WTC11 (cell line): ENCODE results near the gene ELP4. TPM values are rescaled to one million over a fixed set of nuclear protein-coding genes. Genes with fewer than 3 reads are reported as not detected.

Experiments
- ATAC-seq: fragments of 200-7000 bp; cut with Tn5 transposase; 2 replicates; pipeline ENCODE4 v1.10.0; 2021; ENCODE audit warnings: mild to moderate bottlenecking, moderate library complexity
- CTCF ChIA-PET: fragments of 300-600 bp; sonication (Branson Sonifier 250); formaldehyde crosslinking; loops from one replicate; lab custom pipeline; 2021; ENCODE audit warnings: antibody characterized with exemption; lab: Charles Lee
- POLR2A ChIA-PET: fragments of 350-600 bp; sonication (Branson Sonifier 250); formaldehyde crosslinking; loops from one replicate; lab custom pipeline; 2021; ENCODE audit warnings: antibody characterized with exemption; lab: Charles Lee
- DNase-seq: peaks from one replicate; pipeline ENCODE4 v3.0.0; 2021; ENCODE audit warnings: low spot score
- H3K27ac Mint-ChIP-seq: 2 replicates; pipeline ENCODE4 v1.8.0; 2021; ENCODE audit warnings: mixed read lengths
- H3K27me3 Mint-ChIP-seq: 2 replicates; pipeline ENCODE4 v1.8.0; 2021; ENCODE audit warnings: low read depth, mild to moderate bottlenecking, moderate library complexity, mixed read lengths
- H3K36me3 Mint-ChIP-seq: 2 replicates; pipeline ENCODE4 v1.8.0; 2021; ENCODE audit warnings: mixed read lengths
- H3K4me1 Mint-ChIP-seq: 2 replicates; pipeline ENCODE4 v1.8.0; 2022; ENCODE audit warnings: mixed read lengths
- H3K4me3 Mint-ChIP-seq: 2 replicates; pipeline ENCODE4 v1.8.0; 2021; ENCODE audit warnings: mild to moderate bottlenecking, moderate library complexity, mixed read lengths
- H3K9me3 Mint-ChIP-seq: 2 replicates; pipeline ENCODE4 v1.8.0; 2021; ENCODE audit warnings: mixed read lengths
- AR ChIP-seq: fragments of 250-450 bp; sonication (Bioruptor Pico); IDR thresholded peaks from 2 replicates; pipeline ENCODE4 v1.9.0; 2021; ENCODE audit warnings: mild to moderate bottlenecking
- FOXJ3 ChIP-seq: sonication (generic); formaldehyde crosslinking; IDR thresholded peaks from 2 replicates; pipeline ENCODE4 v1.9.0; 2021; ENCODE audit warnings: missing genetic modification reagents, mild to moderate bottlenecking, borderline replicate concordance
- GTF2I ChIP-seq: fragments of 250-450 bp; sonication (Bioruptor Pico); conservative IDR thresholded peaks from 2 replicates; pipeline ENCODE4 v1.4.0; 2021; ENCODE audit warnings: mild to moderate bottlenecking
- NFYB ChIP-seq: sonication (generic); formaldehyde crosslinking; conservative IDR thresholded peaks from 2 replicates; pipeline ENCODE4 v1.8.0; 2022; ENCODE audit warnings: low read depth, missing genetic modification reagents
- USF1 ChIP-seq: sonication (generic); formaldehyde crosslinking; IDR thresholded peaks from 2 replicates; pipeline ENCODE4 v1.8.0; 2022; ENCODE audit warnings: mild to moderate bottlenecking, missing genetic modification reagents
- total RNA-seq: library from RNA; stranded (reverse); gene quantifications from 3 replicates; pipeline ENCODE4 v1.2.3, GENCODE V29; 2021
- TF ChIP-seq, protein P1 (sequence below): sonication (generic); formaldehyde crosslinking; IDR thresholded peaks from 2 replicates; pipeline ENCODE4 v1.8.1; 2023; ENCODE audit warnings: mild to moderate bottlenecking, missing genetic modification reagents
- TF ChIP-seq, protein P2 (sequence below): fragments of 250-450 bp; sonication (Bioruptor Pico); IDR thresholded peaks from 2 replicates; pipeline ENCODE4 v1.9.0; 2021; ENCODE audit warnings: mild to moderate bottlenecking, borderline replicate concordance
- TF ChIP-seq, protein P3 (sequence below): sonication (generic); formaldehyde crosslinking; conservative IDR thresholded peaks from 2 replicates; pipeline ENCODE4 v1.8.1; 2023; ENCODE audit warnings: mild to moderate bottlenecking, low read depth, missing genetic modification reagents, moderate library complexity
- TF ChIP-seq, protein P4 (sequence below): fragments of 250-450 bp; sonication (Bioruptor Pico); IDR thresholded peaks from 2 replicates; pipeline ENCODE4 v2.1.2; 2022; ENCODE audit warnings: mild to moderate bottlenecking, moderate library complexity

ELP4 gene
- total RNA-seq, 1 experiment from 2014 or later, result 14.6 TPM

DNA sequence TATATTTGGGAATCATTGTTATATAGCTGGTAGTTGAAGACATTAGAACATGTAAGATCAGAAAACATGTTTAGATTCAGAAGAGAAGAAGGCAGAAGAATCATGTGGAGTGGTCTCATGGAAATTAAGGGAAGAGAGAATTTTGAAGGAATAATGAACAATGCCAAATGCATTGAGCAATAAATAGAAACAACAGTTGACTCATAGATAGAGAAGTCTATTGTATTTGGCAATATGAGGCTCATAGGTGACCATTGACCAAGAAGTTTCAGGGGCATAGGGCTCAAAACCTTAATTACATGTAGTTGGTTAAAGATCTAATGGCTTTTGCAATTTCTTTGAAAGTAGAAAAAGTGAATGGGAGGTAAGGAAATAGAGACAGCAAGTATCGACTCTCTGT is 177.7 kb downstream of the ELP4 start (continued):
- TF ChIP-seq USF1, result no peak

- DNase-seq (no peak), ATAC-seq (no peak)
- ChIA-PET POLR2A (no interaction called here), CTCF (no interaction called here)
- Mint-ChIP-seq H3K27me3 (no peaks in the 10 kb centered on the region), H3K9me3 (no peaks in the 10 kb centered on the region), H3K4me1 (no peaks in the 10 kb centered on the region), H3K36me3 (no peaks in the 10 kb centered on the region), H3K27ac (no peak overlapping the region), H3K4me3 (no peak overlapping the region)
- TF ChIP-seq AR (CRISPR knock-in tag), result no peak
- TF ChIP-seq GTF2I, result no peak
Observed at GRCh38 chr11:31687861-31688260, 178.3 kb downstream of the ELP4 start.

DNA sequence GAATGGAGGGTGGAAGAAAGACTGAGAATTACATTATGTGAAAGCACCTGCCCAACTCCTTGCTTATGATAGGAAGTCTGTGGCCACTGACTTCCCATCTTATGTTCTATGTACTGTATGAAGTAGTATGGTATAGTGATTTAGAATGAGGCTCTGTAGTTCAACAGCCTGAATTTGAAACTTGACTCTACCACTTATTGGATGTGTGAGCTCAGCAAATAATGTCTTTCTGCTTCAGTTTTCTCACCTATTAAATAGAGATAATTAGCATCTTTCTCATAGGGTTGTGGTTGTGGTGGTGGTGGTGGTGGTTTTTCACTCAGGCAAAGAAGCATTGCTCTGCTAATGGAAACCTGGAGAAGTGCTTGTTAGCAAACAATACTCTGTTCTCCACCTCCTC is 180.0 kb downstream of the ELP4 start:
- TF ChIP-seq, protein P1, sequence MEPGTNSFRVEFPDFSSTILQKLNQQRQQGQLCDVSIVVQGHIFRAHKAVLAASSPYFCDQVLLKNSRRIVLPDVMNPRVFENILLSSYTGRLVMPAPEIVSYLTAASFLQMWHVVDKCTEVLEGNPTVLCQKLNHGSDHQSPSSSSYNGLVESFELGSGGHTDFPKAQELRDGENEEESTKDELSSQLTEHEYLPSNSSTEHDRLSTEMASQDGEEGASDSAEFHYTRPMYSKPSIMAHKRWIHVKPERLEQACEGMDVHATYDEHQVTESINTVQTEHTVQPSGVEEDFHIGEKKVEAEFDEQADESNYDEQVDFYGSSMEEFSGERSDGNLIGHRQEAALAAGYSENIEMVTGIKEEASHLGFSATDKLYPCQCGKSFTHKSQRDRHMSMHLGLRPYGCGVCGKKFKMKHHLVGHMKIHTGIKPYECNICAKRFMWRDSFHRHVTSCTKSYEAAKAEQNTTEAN, result no peak
- TF ChIP-seq FOXJ3 (CRISPR knock-in tag), result no peak
- TF ChIP-seq, protein P2, sequence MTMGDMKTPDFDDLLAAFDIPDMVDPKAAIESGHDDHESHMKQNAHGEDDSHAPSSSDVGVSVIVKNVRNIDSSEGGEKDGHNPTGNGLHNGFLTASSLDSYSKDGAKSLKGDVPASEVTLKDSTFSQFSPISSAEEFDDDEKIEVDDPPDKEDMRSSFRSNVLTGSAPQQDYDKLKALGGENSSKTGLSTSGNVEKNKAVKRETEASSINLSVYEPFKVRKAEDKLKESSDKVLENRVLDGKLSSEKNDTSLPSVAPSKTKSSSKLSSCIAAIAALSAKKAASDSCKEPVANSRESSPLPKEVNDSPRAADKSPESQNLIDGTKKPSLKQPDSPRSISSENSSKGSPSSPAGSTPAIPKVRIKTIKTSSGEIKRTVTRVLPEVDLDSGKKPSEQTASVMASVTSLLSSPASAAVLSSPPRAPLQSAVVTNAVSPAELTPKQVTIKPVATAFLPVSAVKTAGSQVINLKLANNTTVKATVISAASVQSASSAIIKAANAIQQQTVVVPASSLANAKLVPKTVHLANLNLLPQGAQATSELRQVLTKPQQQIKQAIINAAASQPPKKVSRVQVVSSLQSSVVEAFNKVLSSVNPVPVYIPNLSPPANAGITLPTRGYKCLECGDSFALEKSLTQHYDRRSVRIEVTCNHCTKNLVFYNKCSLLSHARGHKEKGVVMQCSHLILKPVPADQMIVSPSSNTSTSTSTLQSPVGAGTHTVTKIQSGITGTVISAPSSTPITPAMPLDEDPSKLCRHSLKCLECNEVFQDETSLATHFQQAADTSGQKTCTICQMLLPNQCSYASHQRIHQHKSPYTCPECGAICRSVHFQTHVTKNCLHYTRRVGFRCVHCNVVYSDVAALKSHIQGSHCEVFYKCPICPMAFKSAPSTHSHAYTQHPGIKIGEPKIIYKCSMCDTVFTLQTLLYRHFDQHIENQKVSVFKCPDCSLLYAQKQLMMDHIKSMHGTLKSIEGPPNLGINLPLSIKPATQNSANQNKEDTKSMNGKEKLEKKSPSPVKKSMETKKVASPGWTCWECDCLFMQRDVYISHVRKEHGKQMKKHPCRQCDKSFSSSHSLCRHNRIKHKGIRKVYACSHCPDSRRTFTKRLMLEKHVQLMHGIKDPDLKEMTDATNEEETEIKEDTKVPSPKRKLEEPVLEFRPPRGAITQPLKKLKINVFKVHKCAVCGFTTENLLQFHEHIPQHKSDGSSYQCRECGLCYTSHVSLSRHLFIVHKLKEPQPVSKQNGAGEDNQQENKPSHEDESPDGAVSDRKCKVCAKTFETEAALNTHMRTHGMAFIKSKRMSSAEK (CRISPR knock-in tag), result no peak
- TF ChIP-seq, protein P3, sequence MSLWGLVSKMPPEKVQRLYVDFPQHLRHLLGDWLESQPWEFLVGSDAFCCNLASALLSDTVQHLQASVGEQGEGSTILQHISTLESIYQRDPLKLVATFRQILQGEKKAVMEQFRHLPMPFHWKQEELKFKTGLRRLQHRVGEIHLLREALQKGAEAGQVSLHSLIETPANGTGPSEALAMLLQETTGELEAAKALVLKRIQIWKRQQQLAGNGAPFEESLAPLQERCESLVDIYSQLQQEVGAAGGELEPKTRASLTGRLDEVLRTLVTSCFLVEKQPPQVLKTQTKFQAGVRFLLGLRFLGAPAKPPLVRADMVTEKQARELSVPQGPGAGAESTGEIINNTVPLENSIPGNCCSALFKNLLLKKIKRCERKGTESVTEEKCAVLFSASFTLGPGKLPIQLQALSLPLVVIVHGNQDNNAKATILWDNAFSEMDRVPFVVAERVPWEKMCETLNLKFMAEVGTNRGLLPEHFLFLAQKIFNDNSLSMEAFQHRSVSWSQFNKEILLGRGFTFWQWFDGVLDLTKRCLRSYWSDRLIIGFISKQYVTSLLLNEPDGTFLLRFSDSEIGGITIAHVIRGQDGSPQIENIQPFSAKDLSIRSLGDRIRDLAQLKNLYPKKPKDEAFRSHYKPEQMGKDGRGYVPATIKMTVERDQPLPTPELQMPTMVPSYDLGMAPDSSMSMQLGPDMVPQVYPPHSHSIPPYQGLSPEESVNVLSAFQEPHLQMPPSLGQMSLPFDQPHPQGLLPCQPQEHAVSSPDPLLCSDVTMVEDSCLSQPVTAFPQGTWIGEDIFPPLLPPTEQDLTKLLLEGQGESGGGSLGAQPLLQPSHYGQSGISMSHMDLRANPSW, result no peak
- TF ChIP-seq, protein P4, sequence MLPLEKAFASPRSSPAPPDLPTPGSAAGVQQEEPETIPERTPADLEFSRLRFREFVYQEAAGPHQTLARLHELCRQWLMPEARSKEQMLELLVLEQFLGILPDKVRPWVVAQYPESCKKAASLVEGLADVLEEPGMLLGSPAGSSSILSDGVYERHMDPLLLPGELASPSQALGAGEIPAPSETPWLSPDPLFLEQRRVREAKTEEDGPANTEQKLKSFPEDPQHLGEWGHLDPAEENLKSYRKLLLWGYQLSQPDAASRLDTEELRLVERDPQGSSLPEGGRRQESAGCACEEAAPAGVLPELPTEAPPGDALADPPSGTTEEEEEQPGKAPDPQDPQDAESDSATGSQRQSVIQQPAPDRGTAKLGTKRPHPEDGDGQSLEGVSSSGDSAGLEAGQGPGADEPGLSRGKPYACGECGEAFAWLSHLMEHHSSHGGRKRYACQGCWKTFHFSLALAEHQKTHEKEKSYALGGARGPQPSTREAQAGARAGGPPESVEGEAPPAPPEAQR (CRISPR knock-in tag), result no peak
- TF ChIP-seq GTF2I, result no peak
- no peak for TF ChIP-seq NFYB
- H3K27me3 Mint-ChIP-seq, result no peaks in the 10 kb centered on the region
- DNase-seq (no peak), ATAC-seq (no peak)
- H3K4me1 Mint-ChIP-seq, result no peaks in the 10 kb centered on the region
- no peak overlapping the region for H3K4me3 Mint-ChIP-seq
- ChIA-PET CTCF (interaction anchor here (1.0 kb wide), 1 partner anchor 48 kb away, joined by 4 read pairs; no protein-coding TSS in a partner anchor), POLR2A (no interaction called here)
- H3K36me3 Mint-ChIP-seq, result peaks cover 6% of the 10 kb centered on the region; the same call in 1 of the 2 replicates
- H3K9me3 Mint-ChIP-seq, result peaks cover 7% of the 10 kb centered on the region
- no peak overlapping the region for H3K27ac Mint-ChIP-seq
